Fibroblast of lung (primary cell): ENCODE data around the gene TLE6.

Experiments used
- CTCF ChIP-seq, 2 donors: IDR thresholded peaks in 1 of 2; conservative IDR thresholded peaks in 1 of 2; 1 replicate in 1 of 2; 2 replicates in 1 of 2; pipeline ENCODE4 v1.5.1; 2011 to 2012; ENCODE audit warnings: low read length in 2 of 2, control low read depth in 1 of 2, inconsistent platforms in 1 of 2, low read depth in 1 of 2, mild to moderate bottlenecking in 1 of 2
- EZH2 ChIP-seq: IDR thresholded peaks from 2 replicates; pipeline ENCODE4 v1.5.1; 2012; ENCODE audit warnings: low read length, control low read depth, mild to moderate bottlenecking; ENCODE audit errors: missing control alignments

DNA sequence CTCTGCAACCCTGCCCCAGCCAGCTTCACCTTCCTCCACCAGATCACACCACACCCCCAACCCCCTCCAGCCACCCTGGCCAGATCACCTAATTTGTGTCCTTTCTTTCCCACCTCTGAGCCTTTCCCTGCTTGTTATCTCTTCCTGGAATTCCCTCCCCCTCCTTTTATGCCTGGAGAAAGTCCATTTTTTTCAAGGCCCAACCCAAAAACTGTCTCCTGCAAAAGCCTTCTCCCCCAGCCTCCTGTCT, 57.0 kb downstream of the TLE6 start:
- TF ChIP-seq CTCF (conservative IDR thresholded peaks at IDR 0.05 in 1 of 2, IDR thresholded peaks at IDR 0.05 in 1 of 2; ENCODE audit: low read depth in 1 of 2, low read length in 2 of 2) = no peak
- TF ChIP-seq EZH2 = no peak
